GM12872 (cell line): ENCODE measurements around the gene KIF13A.

Source experiments
- TF ChIP-seq, protein P1 (sequence below): IDR thresholded peaks from 3 replicates; pipeline ENCODE4 v1.5.1; 2011; ENCODE audit warnings: low read depth, mild to moderate bottlenecking, low read length, moderate library complexity; ENCODE audit not compliant: insufficient read depth

KIF13A gene

DNA sequence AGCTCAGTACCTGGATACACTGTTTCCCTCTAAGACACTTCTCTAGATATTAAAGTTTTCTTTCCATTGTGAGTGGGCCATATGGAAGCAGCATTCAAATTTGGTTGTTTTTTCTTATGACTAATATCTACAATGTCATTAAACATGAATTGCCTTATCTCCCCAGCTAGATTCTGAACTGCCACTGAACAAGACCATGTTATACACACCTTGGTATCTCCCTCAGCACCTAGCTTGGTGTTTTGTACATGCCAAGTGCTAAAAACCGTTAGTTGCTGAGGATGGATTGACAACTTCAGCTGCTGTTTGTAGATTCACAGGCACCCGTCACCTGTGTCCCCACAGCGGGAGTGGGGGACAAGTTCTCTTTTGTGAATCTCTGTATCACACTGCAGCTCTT lies 131.1 kb downstream of the KIF13A start:
- TF ChIP-seq, protein P1, sequence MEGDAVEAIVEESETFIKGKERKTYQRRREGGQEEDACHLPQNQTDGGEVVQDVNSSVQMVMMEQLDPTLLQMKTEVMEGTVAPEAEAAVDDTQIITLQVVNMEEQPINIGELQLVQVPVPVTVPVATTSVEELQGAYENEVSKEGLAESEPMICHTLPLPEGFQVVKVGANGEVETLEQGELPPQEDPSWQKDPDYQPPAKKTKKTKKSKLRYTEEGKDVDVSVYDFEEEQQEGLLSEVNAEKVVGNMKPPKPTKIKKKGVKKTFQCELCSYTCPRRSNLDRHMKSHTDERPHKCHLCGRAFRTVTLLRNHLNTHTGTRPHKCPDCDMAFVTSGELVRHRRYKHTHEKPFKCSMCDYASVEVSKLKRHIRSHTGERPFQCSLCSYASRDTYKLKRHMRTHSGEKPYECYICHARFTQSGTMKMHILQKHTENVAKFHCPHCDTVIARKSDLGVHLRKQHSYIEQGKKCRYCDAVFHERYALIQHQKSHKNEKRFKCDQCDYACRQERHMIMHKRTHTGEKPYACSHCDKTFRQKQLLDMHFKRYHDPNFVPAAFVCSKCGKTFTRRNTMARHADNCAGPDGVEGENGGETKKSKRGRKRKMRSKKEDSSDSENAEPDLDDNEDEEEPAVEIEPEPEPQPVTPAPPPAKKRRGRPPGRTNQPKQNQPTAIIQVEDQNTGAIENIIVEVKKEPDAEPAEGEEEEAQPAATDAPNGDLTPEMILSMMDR, result no peak

DNA sequence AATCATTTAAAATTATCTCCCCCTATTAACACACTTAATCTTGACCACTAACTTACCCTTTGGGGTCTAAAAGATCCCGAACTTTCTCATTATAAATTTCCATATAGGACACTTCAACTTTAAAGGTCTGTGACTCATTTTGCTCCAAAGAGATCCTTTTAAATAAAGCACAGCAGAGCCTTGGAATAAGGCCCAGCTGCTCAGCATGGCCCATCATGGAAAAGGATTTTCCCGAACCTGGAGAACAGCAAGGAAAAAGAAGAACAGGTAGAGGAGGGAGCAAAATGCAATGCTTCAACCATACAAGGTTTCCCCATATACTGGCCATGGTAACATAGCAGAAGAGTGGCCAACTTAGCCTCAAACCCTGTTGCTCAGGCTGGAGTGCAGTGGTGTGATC lies 132.1 kb downstream of the KIF13A start:
- TF ChIP-seq, protein P1, result no peak

DNA sequence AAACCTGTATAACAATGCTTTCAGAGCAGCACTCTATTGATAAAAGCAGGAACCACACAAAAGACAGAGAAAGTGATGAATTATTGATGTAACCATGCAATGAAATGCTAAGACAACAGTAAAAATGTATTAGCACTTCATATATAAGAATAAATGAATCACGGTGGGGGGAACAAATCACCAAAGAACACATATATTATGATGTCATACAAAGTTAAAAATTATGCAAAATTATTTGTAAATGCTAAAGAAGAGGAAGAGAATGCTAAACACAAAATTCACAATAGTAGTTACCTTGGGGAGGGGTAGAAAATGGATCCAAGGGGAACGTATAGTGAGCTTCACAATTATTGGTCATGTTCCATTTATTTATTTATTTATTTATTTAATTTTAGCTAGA lies 133.9 kb downstream of the KIF13A start:
- TF ChIP-seq, protein P1, result no peak

DNA sequence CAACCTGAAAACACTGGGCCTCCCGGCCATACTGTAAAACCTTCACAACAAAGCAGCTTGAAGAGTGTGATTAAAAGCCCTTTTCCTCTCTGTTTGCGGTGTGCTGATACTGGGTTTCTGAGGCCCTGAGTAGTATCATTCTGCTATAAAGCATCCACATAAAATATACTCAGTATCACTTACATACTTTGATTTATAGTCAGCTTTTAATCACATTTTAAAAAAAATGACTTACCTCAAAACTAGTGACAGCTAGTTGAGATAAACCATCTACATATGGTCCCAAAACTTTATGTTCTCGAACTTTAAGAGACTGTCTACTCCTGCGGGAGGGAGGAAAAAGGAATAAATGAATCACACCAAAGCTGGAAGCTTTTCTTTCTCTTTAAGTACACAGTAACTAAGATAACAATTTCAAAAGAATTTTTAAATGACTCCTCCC lies 135.7 kb downstream of the KIF13A start:
- TF ChIP-seq, protein P1, result no peak

DNA sequence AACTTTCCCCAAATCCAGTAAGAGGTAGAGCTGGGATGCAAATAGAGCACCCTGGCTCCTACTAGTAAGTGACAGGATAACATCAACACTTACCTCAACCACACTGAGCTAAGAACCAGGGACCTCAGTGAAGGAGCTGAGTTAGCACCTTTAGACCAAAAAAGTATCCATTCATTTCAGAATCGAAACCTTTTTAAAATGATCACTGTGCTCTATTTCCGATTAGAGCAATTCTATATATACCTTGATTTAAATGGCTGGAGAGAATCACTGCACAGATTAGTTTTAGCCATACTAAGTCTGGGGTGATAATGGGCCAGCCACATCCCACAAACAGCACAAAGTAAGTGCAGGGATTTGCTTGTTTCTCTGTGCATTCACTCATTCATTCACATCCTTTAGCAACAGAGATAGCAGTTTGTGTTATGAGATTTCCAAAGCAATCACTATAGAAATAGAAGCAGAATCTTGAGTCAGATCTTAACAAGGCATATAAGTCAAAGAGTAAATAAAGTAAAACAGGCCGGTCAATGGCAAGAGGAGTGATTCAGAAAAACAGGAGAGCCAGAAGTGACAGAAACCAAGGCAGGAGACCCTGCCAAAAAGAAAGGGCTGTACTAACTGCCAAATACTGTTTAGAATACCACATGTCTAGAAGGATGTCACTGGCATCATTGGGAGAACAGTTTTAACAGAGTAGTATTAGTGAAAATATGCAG lies 136.3 kb downstream of the KIF13A start:
- TF ChIP-seq, protein P1, result no peak

DNA sequence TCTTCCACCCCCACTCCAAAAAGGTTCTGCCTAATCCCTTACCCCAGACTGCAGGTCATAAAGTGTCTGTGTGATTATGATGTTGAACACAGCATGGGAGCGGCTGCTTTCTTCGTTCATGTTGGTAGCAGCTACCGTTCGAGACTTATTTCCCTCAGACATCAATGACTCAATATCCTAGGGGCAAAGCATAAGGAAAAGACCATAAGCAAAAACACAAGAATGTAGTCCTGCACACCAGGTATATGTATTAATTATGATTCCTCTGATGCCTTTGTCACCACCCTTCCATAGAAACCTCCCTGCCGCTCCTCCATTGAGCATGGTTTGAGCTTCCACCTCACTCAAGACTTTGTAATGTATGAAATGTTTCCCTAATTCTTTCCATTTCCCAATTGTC lies 137.2 kb downstream of the KIF13A start:
- TF ChIP-seq, protein P1, result no peak

DNA sequence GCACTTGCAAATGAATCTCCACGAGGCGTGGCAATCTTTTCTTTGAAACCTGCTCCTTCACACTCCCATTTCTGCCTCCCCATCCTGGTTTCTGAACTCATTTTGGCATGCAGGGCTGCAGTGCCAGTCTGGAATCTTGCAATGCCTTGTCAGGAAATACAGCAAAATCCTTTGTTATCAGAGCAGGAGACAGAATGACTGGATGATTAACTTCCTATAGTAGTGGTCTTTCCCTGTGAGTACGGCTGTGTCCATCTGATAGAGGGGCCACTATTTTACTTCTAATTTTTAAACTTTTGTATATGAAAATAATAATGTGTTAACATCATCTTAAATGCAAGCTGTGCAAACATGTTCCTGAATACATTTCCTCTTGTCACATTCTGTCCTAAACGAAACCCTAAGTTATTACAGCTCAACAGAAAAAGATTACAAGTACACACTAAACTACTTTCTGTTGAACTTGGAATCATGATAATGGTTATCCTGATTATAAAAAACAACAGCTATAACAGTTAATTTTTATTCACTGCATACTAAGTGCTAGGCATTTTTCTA lies 140.2 kb downstream of the KIF13A start:
- TF ChIP-seq, protein P1, result no peak
